ENCODE data around the gene AGBL1.

Gene AGBL1

GRCh38 chr15:86266896-86267484, 187.3 kb downstream of the AGBL1 start:
- Histone ChIP-seq H2AFZ (ENCODE audit: low read depth, low read length, severe bottlenecking) (no peak overlapping the region), H3K36me3 (ENCODE audit: low read length) (no peaks in the 10 kb centered on the region), H3K9me2 (replicated peaks; ENCODE audit: insufficient read depth, low read length) (no peaks in the 10 kb centered on the region), H3F3A (ENCODE audit: insufficient read depth) (no peaks in the 10 kb centered on the region), H3K4me2 (ENCODE audit: low read depth, low read length, poor library complexity, severe bottlenecking) (no peak overlapping the region), H3K79me2 (ENCODE audit: insufficient read depth, low read length) (no peaks in the 10 kb centered on the region), H3K27me3 (ENCODE audit: low read length) (no peaks in the 10 kb centered on the region), H3K4me3 (ENCODE audit: insufficient read depth, low read length, poor library complexity, severe bottlenecking) (no peak overlapping the region), H4K20me1 (ENCODE audit: low read depth, low read length) (no peaks in the 10 kb centered on the region), H3K27ac (ENCODE audit: low read depth, low read length) (no peak overlapping the region), H3K9me3 (ENCODE audit: insufficient read depth, low read length) (no peaks in the 10 kb centered on the region), H3K9ac (ENCODE audit: low read length) (no peak overlapping the region)
- no peak for TF ChIP-seq EZH2phosphoT487 (conservative IDR thresholded peaks at IDR 0.05; ENCODE audit: low read length)
- no peak for TF ChIP-seq CTCF (IDR thresholded peaks at IDR 0.05; ENCODE audit: insufficient read depth, low read length, poor library complexity, severe bottlenecking)

GRCh38 chr15:86267892-86268291, 188.2 kb downstream of the AGBL1 start:
- no peak overlapping the region for H3K9ac ChIP-seq (ENCODE audit: low read length)
- no peaks in the 10 kb centered on the region for H3F3A ChIP-seq (ENCODE audit: insufficient read depth)
- no peaks in the 10 kb centered on the region for H3K36me3 ChIP-seq (ENCODE audit: low read length)
- H3K4me2 ChIP-seq (ENCODE audit: low read depth, low read length, poor library complexity, severe bottlenecking) = no peak overlapping the region
- H3K9me3 ChIP-seq (ENCODE audit: insufficient read depth, low read length) = no peaks in the 10 kb centered on the region
- H3K9me2 ChIP-seq (replicated peaks; ENCODE audit: insufficient read depth, low read length) = no peaks in the 10 kb centered on the region
- no peak overlapping the region for H3K4me3 ChIP-seq (ENCODE audit: insufficient read depth, low read length, poor library complexity, severe bottlenecking)
- H4K20me1 ChIP-seq (ENCODE audit: low read depth, low read length) = no peaks in the 10 kb centered on the region
- no peaks in the 10 kb centered on the region for H3K79me2 ChIP-seq (ENCODE audit: insufficient read depth, low read length)
- no peak overlapping the region for H2AFZ ChIP-seq (ENCODE audit: low read depth, low read length, severe bottlenecking)
- H3K27ac ChIP-seq (ENCODE audit: low read depth, low read length) = no peak overlapping the region
- no peaks in the 10 kb centered on the region for H3K27me3 ChIP-seq (ENCODE audit: low read length)
- TF ChIP-seq CTCF (IDR thresholded peaks at IDR 0.05; ENCODE audit: insufficient read depth, low read length, poor library complexity, severe bottlenecking) = no peak

GRCh38 chr15:86268558-86268957, 188.9 kb downstream of the AGBL1 start:
- Histone ChIP-seq H4K20me1 (ENCODE audit: low read depth, low read length) (no peaks in the 10 kb centered on the region), H3K27ac (ENCODE audit: low read depth, low read length) (no peak overlapping the region), H3K36me3 (ENCODE audit: low read length) (no peaks in the 10 kb centered on the region), H3K9me2 (replicated peaks; ENCODE audit: insufficient read depth, low read length) (no peaks in the 10 kb centered on the region), H3K79me2 (ENCODE audit: insufficient read depth, low read length) (no peaks in the 10 kb centered on the region), H3F3A (ENCODE audit: insufficient read depth) (no peaks in the 10 kb centered on the region), H3K9me3 (ENCODE audit: insufficient read depth, low read length) (no peaks in the 10 kb centered on the region), H2AFZ (ENCODE audit: low read depth, low read length, severe bottlenecking) (no peak overlapping the region), H3K9ac (ENCODE audit: low read length) (no peak overlapping the region), H3K4me2 (ENCODE audit: low read depth, low read length, poor library complexity, severe bottlenecking) (no peak overlapping the region), H3K4me3 (ENCODE audit: insufficient read depth, low read length, poor library complexity, severe bottlenecking) (no peak overlapping the region), H3K27me3 (ENCODE audit: low read length) (no peaks in the 10 kb centered on the region)
- TF ChIP-seq EZH2phosphoT487 (conservative IDR thresholded peaks at IDR 0.05; ENCODE audit: low read length) (no peak), CTCF (IDR thresholded peaks at IDR 0.05; ENCODE audit: insufficient read depth, low read length, poor library complexity, severe bottlenecking) (no peak)

Data from SU-DHL-6 (cell line).